A673 (cell line): ENCODE data around the gene COL13A1.

ENCODE experiments used
- EZH2 ChIP-seq: fragments of 200-600 bp; sonication (generic); IDR thresholded peaks from 2 replicates; pipeline ENCODE4 v1.6.1; 2017; ENCODE audit warnings: borderline replicate concordance, low read depth, mild to moderate bottlenecking, mixed read lengths, antibody characterized with exemption, low read length; ENCODE audit not compliant: poor library complexity, severe bottlenecking
- TF ChIP-seq, protein P1 (sequence below): fragments of 300-800, 200-600 bp; sonication (generic); conservative IDR thresholded peaks from 2 replicates; pipeline ENCODE4 v1.5.1; 2017; ENCODE audit warnings: low read depth, mild to moderate bottlenecking, antibody characterized with exemption, low read length, moderate library complexity, mixed read lengths

- TF ChIP-seq, protein P1, sequence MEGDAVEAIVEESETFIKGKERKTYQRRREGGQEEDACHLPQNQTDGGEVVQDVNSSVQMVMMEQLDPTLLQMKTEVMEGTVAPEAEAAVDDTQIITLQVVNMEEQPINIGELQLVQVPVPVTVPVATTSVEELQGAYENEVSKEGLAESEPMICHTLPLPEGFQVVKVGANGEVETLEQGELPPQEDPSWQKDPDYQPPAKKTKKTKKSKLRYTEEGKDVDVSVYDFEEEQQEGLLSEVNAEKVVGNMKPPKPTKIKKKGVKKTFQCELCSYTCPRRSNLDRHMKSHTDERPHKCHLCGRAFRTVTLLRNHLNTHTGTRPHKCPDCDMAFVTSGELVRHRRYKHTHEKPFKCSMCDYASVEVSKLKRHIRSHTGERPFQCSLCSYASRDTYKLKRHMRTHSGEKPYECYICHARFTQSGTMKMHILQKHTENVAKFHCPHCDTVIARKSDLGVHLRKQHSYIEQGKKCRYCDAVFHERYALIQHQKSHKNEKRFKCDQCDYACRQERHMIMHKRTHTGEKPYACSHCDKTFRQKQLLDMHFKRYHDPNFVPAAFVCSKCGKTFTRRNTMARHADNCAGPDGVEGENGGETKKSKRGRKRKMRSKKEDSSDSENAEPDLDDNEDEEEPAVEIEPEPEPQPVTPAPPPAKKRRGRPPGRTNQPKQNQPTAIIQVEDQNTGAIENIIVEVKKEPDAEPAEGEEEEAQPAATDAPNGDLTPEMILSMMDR: no peak
- no peak for TF ChIP-seq EZH2
Observed at GRCh38 chr10:69758310-69758728, 43.4 kb upstream of the COL13A1 start.
